Kidney epithelial cell (primary cell): Measurements from ENCODE around the gene BMI1. TPM values are rescaled to one million over a fixed set of nuclear protein-coding genes. Genes with fewer than 3 reads are reported as not detected.
"Not testable (repeated sequence)": the region's sequence is repeated elsewhere in the genome, so short reads cannot be mapped to it uniquely, and the experiment has no call there.

ENCODE experiments used
- DNase-seq: peaks from one replicate; pipeline ENCODE4 v3.0.0-alpha.2; 2010; ENCODE audit warnings: low read depth
- H3K27me3 ChIP-seq: 2 replicates; pipeline ENCODE4 v1.6.0; 2011; ENCODE audit warnings: low read length; ENCODE audit not compliant: control insufficient read depth, insufficient read depth
- H3K36me3 ChIP-seq: 2 replicates; pipeline ENCODE4 v1.5.1; 2011; ENCODE audit warnings: low read length; ENCODE audit not compliant: control insufficient read depth, insufficient read depth
- H3K4me3 ChIP-seq: 2 replicates; pipeline ENCODE4 v1.5.1; 2011; ENCODE audit warnings: low read depth, mild to moderate bottlenecking, control low read depth, low read length
- CTCF ChIP-seq: IDR thresholded peaks from 2 replicates; pipeline ENCODE4 v1.5.1; 2011; ENCODE audit warnings: mild to moderate bottlenecking, moderate library complexity, low read length, control low read depth, inconsistent platforms; ENCODE audit not compliant: insufficient read depth, poor library complexity, severe bottlenecking
- total RNA-seq: library from RNA; depleted of rRNA; stranded (reverse); fragments of >200 nt; gene quantifications from 2 replicates; pipeline ENCODE4 v1.2.3, GENCODE V29; 2015

Gene BMI1
- total RNA-seq, 1 donor from 2014 or later, result 60.5 TPM

- no peak for TF ChIP-seq CTCF
- no peaks in the 10 kb centered on the region for H3K27me3 ChIP-seq
- H3K36me3 ChIP-seq, result no peaks in the 10 kb centered on the region
- no peak for DNase-seq
- no peak overlapping the region for H3K4me3 ChIP-seq
Measured at GRCh38 chr10:22294694-22295093, 26.2 kb upstream of the BMI1 start.

GRCh38 chr10:22301193-22301592, 19.7 kb upstream of the BMI1 start:
- Histone ChIP-seq H3K27me3 (no peaks in the 10 kb centered on the region), H3K36me3 (no peaks in the 10 kb centered on the region)

GRCh38 chr10:22303461-22303860, 17.4 kb upstream of the BMI1 start:
- Histone ChIP-seq H3K4me3 (no peak overlapping the region), H3K27me3 (no peaks in the 10 kb centered on the region), H3K36me3 (no peaks in the 10 kb centered on the region)
- TF ChIP-seq CTCF, result no peak
- DNase-seq, result no peak

More at GRCh38 chr10:22301193-22301592, 19.7 kb upstream of the BMI1 start:
- DNase-seq, result no peak
- no peak overlapping the region for H3K4me3 ChIP-seq
- TF ChIP-seq CTCF, result no peak

- TF ChIP-seq CTCF, result no peak
- Histone ChIP-seq H3K36me3 (no peaks in the 10 kb centered on the region), H3K4me3 (no peak overlapping the region), H3K27me3 (no peaks in the 10 kb centered on the region)
- DNase-seq, result no peak
Measured at GRCh38 chr10:22305721-22306120, 15.2 kb upstream of the BMI1 start.

- Histone ChIP-seq H3K27me3 (no peaks in the 10 kb centered on the region), H3K4me3 (no peak overlapping the region), H3K36me3 (no peaks in the 10 kb centered on the region)
- DNase-seq, result no peak
- TF ChIP-seq CTCF, result no peak
Measured at GRCh38 chr10:22308390-22308789, 12.5 kb upstream of the BMI1 start.

GRCh38 chr10:22309180-22310000, 11.5 kb upstream of the BMI1 start:
- TF ChIP-seq CTCF, result no peak
- Histone ChIP-seq H3K4me3 (no peak overlapping the region), H3K36me3 (no peaks in the 10 kb centered on the region), H3K27me3 (no peaks in the 10 kb centered on the region)
- DNase-seq, result no peak

- DNase-seq, H3K27me3 ChIP-seq, H3K4me3 ChIP-seq, H3K36me3 ChIP-seq: not testable (repeated sequence)
Measured at GRCh38 chr10:22310012-22310411, 10.9 kb upstream of the BMI1 start.
